Measurements from ENCODE around the gene METTL26. TPM values are rescaled to one million over a fixed set of nuclear protein-coding genes. Genes with fewer than 3 reads are reported as not detected.

METTL26 gene
- total RNA-seq, 4 donors from 2014 or later: 72.2 to 138 (median 84.7) TPM

GRCh38 chr16:592518-593306 is 43.4 kb downstream of the METTL26 start:
- peak in 1 of 2 donors; percentile 78 for DNase-seq (ENCODE audit: low spot score in 2 of 2)
- WGBS: 47% methylated on average over 22 of the region's 24 CpGs
- Histone ChIP-seq H3K36me3 (no peaks in the 10 kb centered on the region), H3K4me3 (peak overlapping the region; percentile 84), H3K9me3 (no peaks in the 10 kb centered on the region), H3K4me1 (peaks cover 75% of the 10 kb centered on the region), H3K27me3 (no peaks in the 10 kb centered on the region), H3K27ac (peak overlapping the region; percentile 91)
- TF ChIP-seq, protein P1, sequence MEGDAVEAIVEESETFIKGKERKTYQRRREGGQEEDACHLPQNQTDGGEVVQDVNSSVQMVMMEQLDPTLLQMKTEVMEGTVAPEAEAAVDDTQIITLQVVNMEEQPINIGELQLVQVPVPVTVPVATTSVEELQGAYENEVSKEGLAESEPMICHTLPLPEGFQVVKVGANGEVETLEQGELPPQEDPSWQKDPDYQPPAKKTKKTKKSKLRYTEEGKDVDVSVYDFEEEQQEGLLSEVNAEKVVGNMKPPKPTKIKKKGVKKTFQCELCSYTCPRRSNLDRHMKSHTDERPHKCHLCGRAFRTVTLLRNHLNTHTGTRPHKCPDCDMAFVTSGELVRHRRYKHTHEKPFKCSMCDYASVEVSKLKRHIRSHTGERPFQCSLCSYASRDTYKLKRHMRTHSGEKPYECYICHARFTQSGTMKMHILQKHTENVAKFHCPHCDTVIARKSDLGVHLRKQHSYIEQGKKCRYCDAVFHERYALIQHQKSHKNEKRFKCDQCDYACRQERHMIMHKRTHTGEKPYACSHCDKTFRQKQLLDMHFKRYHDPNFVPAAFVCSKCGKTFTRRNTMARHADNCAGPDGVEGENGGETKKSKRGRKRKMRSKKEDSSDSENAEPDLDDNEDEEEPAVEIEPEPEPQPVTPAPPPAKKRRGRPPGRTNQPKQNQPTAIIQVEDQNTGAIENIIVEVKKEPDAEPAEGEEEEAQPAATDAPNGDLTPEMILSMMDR (IDR thresholded peaks at IDR 0.05): peak; percentile 23 to 51
- TF ChIP-seq POLR2A (IDR thresholded peaks at IDR 0.05) (no peak), POLR2AphosphoS5 (IDR thresholded peaks at IDR 0.05) (peak in 1 of 3 donors; percentile 60)

- Histone ChIP-seq H3K4me1 (peaks cover 82% of the 10 kb centered on the region), H3K4me3 (peak overlapping the region; percentile 84), H3K27ac (peak overlapping the region; percentile 91), H3K36me3 (no peaks in the 10 kb centered on the region), H3K27me3 (no peaks in the 10 kb centered on the region), H3K9me3 (no peaks in the 10 kb centered on the region)
- DNase-seq (ENCODE audit: low spot score in 2 of 2): no peak
- WGBS: 58% methylated on average over 8 of the region's 15 CpGs
- TF ChIP-seq, protein P1 (IDR thresholded peaks at IDR 0.05): no peak
- no peak for TF ChIP-seq POLR2AphosphoS5 (IDR thresholded peaks at IDR 0.05)
- TF ChIP-seq EP300 (IDR thresholded peaks at IDR 0.05): no peak
- no peak for TF ChIP-seq POLR2A (IDR thresholded peaks at IDR 0.05)
These were observed 44.1 kb downstream of the METTL26 start for GRCh38 chr16:591892-592517.

GRCh38 chr16:591231-591630 is 44.9 kb downstream of the METTL26 start:
- no peak for DNase-seq (ENCODE audit: low spot score in 2 of 2)
- Histone ChIP-seq H3K9me3 (no peaks in the 10 kb centered on the region), H3K4me1 (peaks cover 82% of the 10 kb centered on the region), H3K4me3 (peak overlapping the region; percentile 84), H3K27ac (peak overlapping the region; percentile 91), H3K27me3 (no peaks in the 10 kb centered on the region), H3K36me3 (no peaks in the 10 kb centered on the region)
- TF ChIP-seq EP300 (IDR thresholded peaks at IDR 0.05) (no peak), POLR2A (IDR thresholded peaks at IDR 0.05) (no peak), POLR2AphosphoS5 (IDR thresholded peaks at IDR 0.05) (no peak)
- TF ChIP-seq, protein P1 (IDR thresholded peaks at IDR 0.05): no peak
- 67% methylated on average over 8 of the region's 8 CpGs for WGBS

DNA sequence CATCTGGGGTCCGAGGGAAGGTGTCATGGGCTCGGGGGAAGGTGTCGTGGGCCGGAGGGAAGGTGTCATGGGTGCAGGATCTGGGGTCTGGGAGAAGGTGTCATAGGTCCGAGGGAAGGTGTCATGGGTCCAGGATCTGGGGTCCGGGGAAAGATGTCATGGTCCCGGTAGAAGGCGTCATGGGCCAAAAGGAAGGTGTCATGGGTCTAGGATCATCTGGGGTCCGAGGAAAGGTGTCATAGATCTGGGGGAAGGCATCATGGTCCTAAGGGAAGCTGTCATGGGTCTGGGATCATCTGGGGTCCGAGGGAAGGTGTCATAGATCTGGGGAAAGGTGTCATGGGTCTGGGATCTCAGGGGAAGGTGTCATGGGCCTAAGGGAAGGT is 45.3 kb downstream of the METTL26 start:
- no peak for DNase-seq (ENCODE audit: low spot score in 2 of 2)
- Histone ChIP-seq H3K9me3 (no peaks in the 10 kb centered on the region), H3K4me1 (peaks cover 78% of the 10 kb centered on the region), H3K27me3 (no peaks in the 10 kb centered on the region), H3K36me3 (no peaks in the 10 kb centered on the region), H3K4me3 (peak overlapping the region; percentile 84), H3K27ac (peak overlapping the region; percentile 91)
- 42% methylated on average over 10 of the region's 10 CpGs for WGBS
- no peak for TF ChIP-seq POLR2AphosphoS5 (IDR thresholded peaks at IDR 0.05)
- no peak for TF ChIP-seq EP300 (IDR thresholded peaks at IDR 0.05)
- no peak for TF ChIP-seq POLR2A (IDR thresholded peaks at IDR 0.05)
- TF ChIP-seq, protein P1 (IDR thresholded peaks at IDR 0.05): no peak

DNA sequence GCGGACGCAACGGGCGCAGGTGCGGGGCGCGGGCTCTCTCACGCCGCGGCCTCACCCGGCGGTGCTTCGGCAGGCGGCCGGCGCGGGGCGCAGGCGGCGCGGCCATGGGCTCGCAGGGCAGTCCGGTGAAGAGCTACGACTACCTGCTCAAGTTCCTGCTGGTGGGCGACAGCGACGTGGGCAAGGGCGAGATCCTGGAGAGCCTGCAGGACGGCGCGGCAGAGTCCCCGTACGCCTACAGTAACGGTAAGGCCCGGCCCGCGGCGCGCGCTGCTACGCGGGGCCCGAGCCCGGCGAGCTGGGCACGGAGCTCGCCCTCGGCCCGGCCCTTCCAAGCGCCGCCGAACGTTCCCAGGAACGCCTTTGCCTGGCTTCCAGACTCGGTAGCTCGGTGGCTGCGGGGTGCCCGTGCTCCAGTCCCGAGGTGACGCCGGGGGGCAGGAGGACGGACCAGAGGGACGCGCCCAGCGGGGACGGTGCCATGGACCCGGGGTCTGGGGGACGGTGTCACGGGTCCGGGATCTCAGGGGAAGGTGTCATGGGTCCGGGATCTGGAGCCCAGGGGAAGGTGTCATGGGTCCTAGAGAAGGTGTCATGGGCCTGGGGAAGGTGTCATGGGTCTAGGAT is 45.8 kb downstream of the METTL26 start:
- peak in 1 of 2 donors; percentile 84 for DNase-seq (ENCODE audit: low spot score in 2 of 2)
- Histone ChIP-seq H3K36me3 (no peaks in the 10 kb centered on the region), H3K27ac (peak overlapping the region; percentile 91), H3K4me3 (peak overlapping the region; percentile 84), H3K27me3 (no peaks in the 10 kb centered on the region), H3K4me1 (peaks cover 73% of the 10 kb centered on the region), H3K9me3 (no peaks in the 10 kb centered on the region)
- TF ChIP-seq EP300 (IDR thresholded peaks at IDR 0.05) (no peak), POLR2A (IDR thresholded peaks at IDR 0.05) (no peak), POLR2AphosphoS5 (IDR thresholded peaks at IDR 0.05) (no peak)
- TF ChIP-seq, protein P1 (IDR thresholded peaks at IDR 0.05): no peak
- 0% methylated on average over 10 of the region's 71 CpGs for WGBS
